ENCODE measurements around the gene PRM2. TPM values are rescaled to one million over a fixed set of nuclear protein-coding genes. Genes with fewer than 3 reads are reported as not detected.

The PRM2 gene
- total RNA-seq, 5 donors from 2014 or later (not counting 1 experiment from before 2014, with no cell fraction given) = not detected

DNA sequence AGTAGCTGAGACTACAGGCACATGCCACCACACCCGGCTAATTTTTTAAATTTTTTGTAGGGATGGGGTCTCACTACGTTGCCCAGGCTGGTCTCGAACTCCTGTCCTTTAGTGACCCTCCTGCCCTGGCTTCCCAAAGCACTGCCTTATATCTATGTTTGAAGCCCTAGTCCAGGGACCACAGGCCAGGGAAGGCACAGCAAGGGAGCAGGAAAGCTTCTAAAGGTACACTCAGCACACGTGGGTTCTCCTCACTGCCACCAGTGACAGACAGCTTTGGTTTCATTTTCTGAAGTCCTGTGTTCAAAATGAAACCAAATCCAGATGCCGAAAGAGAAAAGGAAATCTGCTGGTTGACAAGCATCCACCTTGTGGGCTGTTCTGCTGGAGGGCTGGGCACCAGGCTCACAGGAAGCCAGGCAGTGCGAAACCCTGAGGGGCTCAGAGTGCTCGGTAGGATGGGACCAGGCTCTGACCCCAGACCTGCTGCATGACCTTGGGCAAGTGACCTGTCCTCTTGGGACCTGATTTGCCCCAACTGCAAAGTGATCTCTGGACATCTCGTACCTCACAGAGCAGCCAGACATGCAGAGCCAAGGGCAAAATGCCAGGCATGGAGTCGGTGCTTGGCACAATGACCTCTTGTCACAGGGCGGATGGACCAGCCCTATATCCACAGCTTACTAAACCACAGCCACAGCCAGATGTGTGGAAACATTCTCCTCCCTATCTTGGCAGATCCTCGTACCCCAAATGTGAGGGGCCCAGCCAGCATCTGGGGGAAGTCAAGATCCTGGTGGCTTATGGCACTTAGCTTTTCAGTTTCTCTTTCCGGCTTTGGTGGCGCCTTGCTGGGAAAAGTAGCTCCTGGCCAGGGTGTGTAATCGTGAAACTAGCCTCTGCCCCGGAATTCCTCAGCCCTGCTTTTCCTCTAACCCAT is 17.5 kb downstream of the PRM2 start:
- CTCF ChIA-PET = interaction anchor here in 1 of 2 donors (0.6 to 1.7 kb wide), 3 partner anchors 149 to 290 kb away, joined by 3 to 8 read pairs (median 6); no protein-coding TSS in a partner anchor
- Mint-ChIP-seq H3K36me3 (peaks cover under 1% of the 10 kb centered on the region), H3K27me3 (no peaks in the 10 kb centered on the region), H3K9me3 (no peaks in the 10 kb centered on the region), H3K27ac (peak overlapping the region; percentile 83), H3K4me3 (peak overlapping the region; percentile 45 to 63 (median 53)), H3K4me1 (peaks cover 40 to 51% (median 45%) of the 10 kb centered on the region in 3 donors)
- H3K4me3 ChIP-seq (ENCODE audit: control insufficient read depth in 1 of 2, extremely low read depth in 1 of 2, low read length in 1 of 2) = peak overlapping the region in 1 of 2 donors; percentile 3
- ATAC-seq (replicated peaks in 1 of 4) = peak in 1 of 4 experiments; percentile 24
- H3K27ac ChIP-seq (ENCODE audit: low read length) = peak overlapping the region; percentile 50
- H3K36me3 ChIP-seq (ENCODE audit: control insufficient read depth in 2 of 2, extremely low read depth in 1 of 2, insufficient read depth in 1 of 2, low read length in 1 of 2) = no peaks in the 10 kb centered on the region
- no peaks in the 10 kb centered on the region for H3K9me3 ChIP-seq
- POLR2A ChIA-PET = interaction anchor here in 1 of 2 donors (0.6 kb wide), 2 partner anchors 144 to 241 kb away, joined by 4 to 6 read pairs; no protein-coding TSS in a partner anchor
- no peaks in the 10 kb centered on the region for H3K27me3 ChIP-seq (replicated peaks in 1 of 2; ENCODE audit: control insufficient read depth in 2 of 2, extremely low read depth in 1 of 2, insufficient read depth in 2 of 2, low read length in 1 of 2)
- peak in 16 of 35 experiments; percentile 11 to 83 (median 26) for DNase-seq
- H3K4me1 ChIP-seq (ENCODE audit: control insufficient read depth in 1 of 2, extremely low read depth in 1 of 2, insufficient read depth in 2 of 2, low read length in 2 of 2) = peaks cover 35 to 54% of the 10 kb centered on the region in 2 experiments
- 46% methylated on average over 10 of the region's 15 CpGs for WGBS (ENCODE audit: insufficient coverage)

DNA sequence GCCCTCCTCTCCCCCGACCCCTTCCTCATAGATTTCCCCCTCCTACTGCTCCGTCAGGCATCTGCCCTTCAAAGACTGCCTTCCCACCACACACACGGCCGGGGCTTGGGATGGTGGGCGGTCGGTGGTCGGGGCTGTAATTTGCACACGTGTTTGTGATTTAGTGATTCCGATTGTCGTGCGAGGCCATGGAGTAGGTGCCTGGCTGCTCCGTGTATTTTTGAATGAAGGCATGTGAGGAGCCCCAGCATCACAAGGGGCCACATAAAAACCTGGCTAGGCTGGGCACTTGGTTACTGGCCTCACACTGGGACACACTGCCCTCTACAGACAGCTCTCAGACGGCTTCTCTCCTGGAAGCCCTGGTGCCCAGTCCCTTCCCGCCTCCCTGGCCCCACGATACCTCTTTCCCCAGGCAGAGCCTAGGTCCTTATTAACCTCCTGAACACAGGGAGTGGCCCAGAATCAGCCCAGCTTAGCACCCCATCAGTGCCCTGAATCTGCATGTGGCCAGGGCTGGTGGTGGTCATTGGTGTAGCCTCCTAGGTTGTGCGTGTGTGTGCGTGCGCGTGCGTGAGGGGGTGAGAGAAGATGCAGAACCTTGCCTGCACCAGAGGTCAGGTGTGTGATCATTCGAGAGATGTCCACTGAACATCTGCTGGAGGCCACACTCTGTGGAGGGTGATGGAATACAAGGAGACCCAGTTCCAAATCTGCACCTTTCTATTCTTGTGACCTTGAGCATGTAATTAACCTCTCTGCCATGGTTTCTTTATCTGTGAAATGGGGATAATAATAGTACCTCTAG is 18.9 kb downstream of the PRM2 start:
- Mint-ChIP-seq H3K27ac (peak overlapping the region; percentile 92 to 93), H3K27me3 (no peaks in the 10 kb centered on the region), H3K4me1 (peaks cover 41 to 54% (median 46%) of the 10 kb centered on the region in 3 donors), H3K9me3 (no peaks in the 10 kb centered on the region), H3K4me3 (peak overlapping the region; percentile 92 to 96 (median 95)), H3K36me3 (peaks cover 11% of the 10 kb centered on the region)
- Histone ChIP-seq H3K27me3 (replicated peaks in 1 of 2; ENCODE audit: control insufficient read depth in 2 of 2, extremely low read depth in 1 of 2, insufficient read depth in 2 of 2, low read length in 1 of 2) (no peaks in the 10 kb centered on the region), H3K9me3 (no peaks in the 10 kb centered on the region), H3K27ac (ENCODE audit: low read length) (no peak overlapping the region), H3K4me1 (ENCODE audit: control insufficient read depth in 1 of 2, extremely low read depth in 1 of 2, insufficient read depth in 2 of 2, low read length in 2 of 2) (peaks cover 37 to 55% of the 10 kb centered on the region in 2 experiments), H3K36me3 (ENCODE audit: control insufficient read depth in 2 of 2, extremely low read depth in 1 of 2, insufficient read depth in 1 of 2, low read length in 1 of 2) (no peaks in the 10 kb centered on the region), H3K4me3 (ENCODE audit: control insufficient read depth in 1 of 2, extremely low read depth in 1 of 2, low read length in 1 of 2) (peak overlapping the region; percentile 83)
- ChIA-PET CTCF (interaction anchor here (0.5 to 1.7 kb wide), 4 partner anchors 286 to 458 kb away, joined by 3 to 6 read pairs (median 6); no protein-coding TSS in a partner anchor), POLR2A (interaction anchor here in 1 of 2 donors (0.7 kb wide), 1 partner anchor 28 kb away, joined by 6 read pairs; no protein-coding TSS in a partner anchor)
- WGBS (ENCODE audit: insufficient coverage) = 54% methylated on average over 9 of the region's 21 CpGs
- DNase-seq = peak in 26 of 35 experiments; percentile 24 to 77 (median 41)
- ATAC-seq (replicated peaks in 1 of 4) = no peak

DNA sequence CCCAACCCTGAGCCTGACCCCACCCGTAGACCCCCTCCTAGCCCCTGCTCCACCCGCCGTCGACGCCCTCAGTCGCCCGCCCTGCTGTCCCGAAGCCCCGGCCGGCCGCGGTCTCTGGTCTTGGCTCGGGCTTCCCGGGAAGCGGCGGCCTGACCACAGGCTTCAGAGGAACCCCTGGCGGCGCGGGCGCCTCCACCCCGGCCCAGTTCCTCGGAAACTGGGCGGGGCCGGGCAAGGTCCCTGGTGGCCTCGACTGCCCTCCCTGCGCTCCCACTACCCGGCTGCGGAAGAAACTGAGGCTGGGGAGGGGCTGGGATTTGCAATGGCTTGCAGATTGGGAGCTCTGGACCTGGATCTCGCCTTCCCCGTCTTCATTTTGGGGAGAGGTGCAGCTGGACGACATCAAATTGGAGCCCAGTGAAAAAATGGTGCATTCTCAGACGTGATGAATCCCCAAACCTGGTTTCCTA is 19.6 kb downstream of the PRM2 start:
- peaks cover 15% of the 10 kb centered on the region for H3K36me3 Mint-ChIP-seq
- POLR2A ChIA-PET = interaction anchor here (0.5 to 1.9 kb wide), 23 partner anchors 10 to 659 kb away, joined by 3 to 19 read pairs (median 5); partner anchors contain the start of gene DEXI (in 1 of the 2)
- peak overlapping the region; percentile 93 to 99 for H3K27ac Mint-ChIP-seq
- 3% methylated on average over 21 of the region's 32 CpGs for WGBS (ENCODE audit: insufficient coverage)
- ATAC-seq (replicated peaks in 1 of 4) (no peak), DNase-seq (peak in 5 of 35 experiments; percentile 17 to 46 (median 25))
- H3K9me3 Mint-ChIP-seq = no peaks in the 10 kb centered on the region
- Histone ChIP-seq H3K36me3 (ENCODE audit: control insufficient read depth in 2 of 2, extremely low read depth in 1 of 2, insufficient read depth in 1 of 2, low read length in 1 of 2) (no peaks in the 10 kb centered on the region), H3K4me1 (ENCODE audit: control insufficient read depth in 1 of 2, extremely low read depth in 1 of 2, insufficient read depth in 2 of 2, low read length in 2 of 2) (peaks cover 41 to 60% of the 10 kb centered on the region in 2 experiments), H3K9me3 (no peaks in the 10 kb centered on the region), H3K27ac (ENCODE audit: low read length) (peak overlapping the region; percentile 89), H3K27me3 (replicated peaks in 1 of 2; ENCODE audit: control insufficient read depth in 2 of 2, extremely low read depth in 1 of 2, insufficient read depth in 2 of 2, low read length in 1 of 2) (no peaks in the 10 kb centered on the region), H3K4me3 (ENCODE audit: control insufficient read depth in 1 of 2, extremely low read depth in 1 of 2, low read length in 1 of 2) (peak overlapping the region; percentile 83)
- H3K4me1 Mint-ChIP-seq = peaks cover 48 to 60% (median 52%) of the 10 kb centered on the region in 3 donors
- peak overlapping the region; percentile 92 to 96 (median 95) for H3K4me3 Mint-ChIP-seq
- CTCF ChIA-PET = interaction anchor here (0.6 to 3.1 kb wide), 10 partner anchors 32 to 659 kb away, joined by 3 to 30 read pairs (median 4); partner anchors contain the start of gene GSPT1 (in 1 of the 2)
- H3K27me3 Mint-ChIP-seq = no peaks in the 10 kb centered on the region

DNA sequence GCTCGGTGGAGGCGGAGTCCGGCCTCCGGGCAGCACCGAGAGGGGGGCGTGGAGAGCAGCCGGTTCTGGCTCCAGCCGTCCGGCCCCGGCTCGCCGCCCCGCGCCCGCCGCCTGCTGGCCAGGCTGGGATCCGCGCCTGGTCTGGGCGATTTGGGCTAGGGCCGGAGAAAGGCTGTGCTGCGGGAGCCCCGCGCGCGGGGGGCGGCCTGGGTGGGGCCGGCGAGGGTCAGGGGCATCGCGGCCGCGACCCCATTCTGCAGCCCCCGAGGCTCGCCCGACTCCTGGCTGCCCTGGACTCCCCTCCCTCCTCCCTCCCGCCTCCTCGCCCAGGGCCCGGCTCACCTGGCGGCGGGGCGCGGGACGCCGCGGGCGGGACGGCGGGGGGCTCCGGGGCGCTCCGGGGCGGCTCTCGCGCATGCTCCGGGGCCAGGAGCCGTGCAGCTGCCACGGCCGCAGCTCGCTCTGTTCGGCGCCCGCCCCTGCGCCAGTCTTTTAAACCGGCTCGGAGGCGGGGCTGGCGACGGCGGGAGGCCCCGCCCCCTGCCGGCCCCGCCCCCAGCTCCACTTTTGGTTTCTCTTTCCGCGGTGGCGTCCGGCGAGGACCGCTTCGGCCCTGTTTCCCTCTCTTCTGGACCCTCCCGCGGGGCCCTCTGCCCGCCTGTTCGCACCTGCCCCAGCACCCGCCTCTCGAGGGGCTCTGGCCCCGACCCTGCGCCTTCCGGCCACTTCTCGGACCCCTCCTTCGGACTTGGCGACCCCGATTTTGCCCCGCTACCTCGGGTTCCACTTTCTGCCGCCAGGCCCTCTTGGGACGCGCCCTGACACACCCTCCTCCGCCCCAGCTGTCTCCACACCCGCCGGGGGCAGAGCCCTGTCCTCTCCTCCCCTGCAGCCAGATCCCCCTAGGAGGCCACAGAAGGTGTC is 20.3 kb downstream of the PRM2 start, which contains the start of gene SOCS1:
Gene SOCS1, minus strand, starts transcription at position 468 of the 924 bp plus-strand sequence. CDS start 726 bp downstream, outside the sequence.
- ChIA-PET POLR2A (interaction anchor here (0.5 to 1.9 kb wide), 33 partner anchors 9 to 825 kb away, joined by 3 to 19 read pairs (median 4); partner anchors contain the start of gene DEXI (in 1 of the 2)), CTCF (interaction anchor here (0.6 to 3.1 kb wide), 20 partner anchors 23 to 660 kb away, joined by 3 to 30 read pairs (median 4); partner anchors contain the start of genes DEXI (in 1 of the 2) and GSPT1 (in 1 of the 2))
- Histone ChIP-seq H3K4me3 (ENCODE audit: control insufficient read depth in 1 of 2, extremely low read depth in 1 of 2, low read length in 1 of 2) (peak within 1 kb of the TSS; percentile 83), H3K27me3 (replicated peaks in 1 of 2; ENCODE audit: control insufficient read depth in 2 of 2, extremely low read depth in 1 of 2, insufficient read depth in 2 of 2, low read length in 1 of 2) (no peaks in the 10 kb centered on the region), H3K9me3 (no peaks in the 10 kb centered on the region), H3K36me3 (ENCODE audit: control insufficient read depth in 2 of 2, extremely low read depth in 1 of 2, insufficient read depth in 1 of 2, low read length in 1 of 2) (no peaks in the 10 kb centered on the region), H3K27ac (ENCODE audit: low read length) (peak within 1 kb of the TSS; percentile 89), H3K4me1 (ENCODE audit: control insufficient read depth in 1 of 2, extremely low read depth in 1 of 2, insufficient read depth in 2 of 2, low read length in 2 of 2) (peaks cover 41 to 66% of the 10 kb centered on the region in 2 experiments)
- H3K27ac Mint-ChIP-seq = peak within 1 kb of the TSS; percentile 93 to 99
- H3K4me1 Mint-ChIP-seq = peaks cover 52 to 65% (median 58%) of the 10 kb centered on the region in 3 donors
- peaks cover 15% of the 10 kb centered on the region for H3K36me3 Mint-ChIP-seq
- DNase-seq (peak; percentile 73 to 94 (median 83)), ATAC-seq (replicated peaks in 1 of 4) (peak; percentile 62 to 72 (median 70))
- H3K4me3 Mint-ChIP-seq = peak within 1 kb of the TSS; percentile 92 to 96 (median 95)
- WGBS (ENCODE audit: insufficient coverage) = under 1% methylated on average over 95 of the region's 100 CpGs
- H3K27me3 Mint-ChIP-seq = no peaks in the 10 kb centered on the region
- no peaks in the 10 kb centered on the region for H3K9me3 Mint-ChIP-seq
